GM12801 (cell line): ENCODE results near the gene CLIP4.

Experiments
- CTCF ChIP-seq: IDR thresholded peaks from one replicate; pipeline ENCODE4 v1.5.1; 2011; ENCODE audit warnings: control low read depth; ENCODE audit not compliant: insufficient read length; ENCODE audit errors: extremely low read depth

The CLIP4 gene

GRCh38 chr2:29195796-29196195 is 80.6 kb downstream of the CLIP4 start:
- TF ChIP-seq CTCF, result no peak

- TF ChIP-seq CTCF, result no peak
Measured at GRCh38 chr2:29196792-29197788, 81.9 kb downstream of the CLIP4 start.

DNA sequence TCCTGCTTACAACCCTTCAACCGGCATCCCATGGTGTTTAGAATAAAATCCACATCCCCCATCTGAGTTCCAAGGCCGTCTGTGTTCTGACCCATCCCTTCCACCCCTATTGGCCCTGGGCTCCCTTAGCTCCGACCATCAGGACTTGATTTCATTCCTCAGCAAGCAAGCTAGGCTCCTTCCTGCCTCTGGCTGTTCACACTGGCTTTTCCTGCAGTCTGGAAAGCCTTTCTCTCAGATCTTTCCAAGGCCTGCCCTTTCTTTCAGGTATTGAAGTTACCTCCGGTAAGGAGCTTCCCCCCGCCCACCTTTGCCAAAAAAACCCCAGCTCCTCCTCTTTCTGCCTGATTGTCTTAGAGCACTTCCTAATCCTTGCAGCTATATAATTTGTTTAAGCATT is 86.8 kb downstream of the CLIP4 start:
- TF ChIP-seq CTCF, result no peak

GRCh38 chr2:29202819-29203495 is 87.7 kb downstream of the CLIP4 start:
- no peak for TF ChIP-seq CTCF

DNA sequence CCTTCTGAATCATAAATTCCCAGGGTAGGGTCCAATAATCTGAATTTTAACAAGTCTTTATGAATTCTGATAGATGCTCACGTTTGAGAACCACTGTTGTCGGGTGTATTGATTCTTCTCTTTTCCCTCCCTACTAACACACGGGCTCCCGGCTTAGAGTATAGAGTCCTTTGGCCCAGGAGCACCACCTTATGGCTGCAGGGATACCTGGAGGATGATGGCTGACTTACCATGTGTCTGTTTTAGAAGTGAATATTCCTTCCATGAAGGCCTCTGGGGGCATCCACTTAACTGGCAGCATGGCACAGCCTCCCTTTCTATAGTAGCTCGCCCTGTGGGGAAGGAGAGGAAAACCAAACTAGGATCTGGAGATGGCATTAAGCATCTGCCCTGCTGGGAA is 91.7 kb downstream of the CLIP4 start:
- no peak for TF ChIP-seq CTCF

GRCh38 chr2:29207352-29208148 is 92.3 kb downstream of the CLIP4 start:
- no peak for TF ChIP-seq CTCF

GRCh38 chr2:29209551-29209950 is 94.3 kb downstream of the CLIP4 start:
- TF ChIP-seq CTCF, result no peak
